H9 (cell line): Measurements from ENCODE around the gene MARCHF10. TPM values are rescaled to one million over a fixed set of nuclear protein-coding genes. Genes with fewer than 3 reads are reported as not detected.

Experiments
- DNase-seq: peaks from one replicate; pipeline ENCODE4 v3.0.0-alpha.2; 2017
- H2AFZ ChIP-seq: one replicate; pipeline ENCODE4 v1.6.1; 2013; ENCODE audit warnings: mild to moderate bottlenecking, low read length, control low read depth, moderate library complexity
- H2AK5ac ChIP-seq: 2 replicates; pipeline ENCODE4 v1.6.1; 2013; ENCODE audit warnings: low read length, control low read depth, mixed read lengths; ENCODE audit not compliant: insufficient read length
- H2BK120ac ChIP-seq: one replicate; pipeline ENCODE4 v1.6.1; 2013; ENCODE audit warnings: low read depth, mild to moderate bottlenecking, low read length, control low read depth, inconsistent platforms; ENCODE audit not compliant: poor library complexity, severe bottlenecking
- H2BK12ac ChIP-seq: 2 replicates; pipeline ENCODE4 v1.6.1; 2013; ENCODE audit warnings: low read length, control low read depth, mixed read lengths, low read depth; ENCODE audit not compliant: insufficient read length
- H2BK15ac ChIP-seq: 2 replicates; pipeline ENCODE4 v1.6.1; 2013; ENCODE audit warnings: low read depth, low read length, control low read depth
- H2BK20ac ChIP-seq: one replicate; pipeline ENCODE4 v1.6.1; 2013; ENCODE audit warnings: low read depth, mild to moderate bottlenecking, low read length, control low read depth, inconsistent platforms; ENCODE audit not compliant: poor library complexity, severe bottlenecking
- H2BK5ac ChIP-seq: 2 replicates; pipeline ENCODE4 v1.6.1; 2013; ENCODE audit warnings: low read length, control low read depth, mixed read lengths; ENCODE audit not compliant: insufficient read length
- H3K14ac ChIP-seq: 2 replicates; pipeline ENCODE4 v1.6.1; 2013; ENCODE audit warnings: low read length, control low read depth; ENCODE audit not compliant: insufficient read depth
- H3K18ac ChIP-seq: 2 replicates; pipeline ENCODE4 v1.6.1; 2013; ENCODE audit warnings: low read depth, mild to moderate bottlenecking, mixed read lengths, low read length, control low read depth; ENCODE audit not compliant: insufficient read length
- H3K23ac ChIP-seq: 2 replicates; pipeline ENCODE4 v1.6.1; 2013; ENCODE audit warnings: low read length, control low read depth, mixed read lengths, low read depth; ENCODE audit not compliant: insufficient read length
- H3K23me2 ChIP-seq: 2 replicates; pipeline ENCODE4 v1.6.1; 2013; ENCODE audit warnings: low read depth, mild to moderate bottlenecking, mixed read lengths, low read length, control low read depth; ENCODE audit not compliant: insufficient read length, poor library complexity, severe bottlenecking
- H3K27ac ChIP-seq: 2 replicates; pipeline ENCODE4 v1.5.1; 2013; ENCODE audit warnings: low read length, control low read depth, mixed read lengths, low read depth; ENCODE audit not compliant: insufficient read length
- H3K27me3 ChIP-seq: 2 replicates; pipeline ENCODE4 v1.6.1; 2013; ENCODE audit warnings: low read length, control low read depth, inconsistent platforms; ENCODE audit not compliant: insufficient read depth
- H3K4ac ChIP-seq: 2 replicates; pipeline ENCODE4 v1.6.1; 2013; ENCODE audit warnings: low read depth, mild to moderate bottlenecking, control low read depth, inconsistent platforms, low read length, moderate library complexity
- H3K4me1 ChIP-seq: 2 replicates; pipeline ENCODE4 v1.6.1; 2013; ENCODE audit warnings: low read length, control low read depth, inconsistent platforms; ENCODE audit not compliant: insufficient read depth
- H3K4me2 ChIP-seq: 2 replicates; pipeline ENCODE4 v1.6.1; 2013; ENCODE audit warnings: low read length, control low read depth, mixed read lengths; ENCODE audit not compliant: insufficient read length, insufficient read depth
- H3K56ac ChIP-seq: 2 replicates; pipeline ENCODE4 v1.6.1; 2013; ENCODE audit warnings: low read depth, mild to moderate bottlenecking, mixed read lengths, low read length, control low read depth; ENCODE audit not compliant: insufficient read length
- H3K79me1 ChIP-seq: 2 replicates; pipeline ENCODE4 v1.6.1; 2013; ENCODE audit warnings: low read depth, mild to moderate bottlenecking, moderate library complexity, low read length, control low read depth, inconsistent platforms; ENCODE audit not compliant: insufficient read depth, poor library complexity, severe bottlenecking
- H3K79me2 ChIP-seq: 2 replicates; pipeline ENCODE4 v1.6.1; 2013; ENCODE audit warnings: low read length, control low read depth, inconsistent platforms; ENCODE audit not compliant: insufficient read depth
- H3K9ac ChIP-seq: 2 replicates; pipeline ENCODE4 v1.6.1; 2013; ENCODE audit warnings: low read length, control low read depth, mixed read lengths; ENCODE audit not compliant: insufficient read length; ENCODE audit errors: extremely low read depth
- H3K9me3 ChIP-seq: one replicate; pipeline ENCODE4 v1.6.1; 2013; ENCODE audit warnings: low read depth, low read length, inconsistent platforms; ENCODE audit not compliant: control insufficient read depth
- H3T11ph ChIP-seq: one replicate; pipeline ENCODE4 v1.6.1; 2013; ENCODE audit warnings: mild to moderate bottlenecking, low read length, control low read depth, inconsistent platforms
- H4K20me1 ChIP-seq: one replicate; pipeline ENCODE4 v1.6.1; 2013; ENCODE audit not compliant: control insufficient read depth, insufficient read length, insufficient read depth
- H4K5ac ChIP-seq: 2 replicates; pipeline ENCODE4 v1.6.1; 2013; ENCODE audit warnings: low read depth, mild to moderate bottlenecking, mixed read lengths, low read length, control low read depth; ENCODE audit not compliant: insufficient read length
- H4K8ac ChIP-seq: replicated peaks from 2 replicates; pipeline ENCODE4 v1.6.1; 2013; ENCODE audit warnings: low read length, control low read depth, mixed read lengths, low read depth; ENCODE audit not compliant: insufficient read length
- H4K91ac ChIP-seq: 2 replicates; pipeline ENCODE4 v1.6.1; 2013; ENCODE audit warnings: low read depth, mild to moderate bottlenecking, moderate library complexity, mixed read lengths, low read length, control low read depth; ENCODE audit not compliant: insufficient read length
- H3K27ac Mint-ChIP-seq, 3 experiments: 2 replicates in 2 of 3; 3 replicates in 1 of 3; pipeline ENCODE4 v1.8.0; 2020 to 2021; ENCODE audit warnings: mixed read lengths in 3 of 3, mild to moderate bottlenecking in 1 of 3, moderate library complexity in 1 of 3
- H3K27me3 Mint-ChIP-seq: 2 replicates; pipeline ENCODE4 v1.8.0; 2021; ENCODE audit warnings: low read depth, mild to moderate bottlenecking, moderate library complexity, mixed read lengths
- H3K36me3 Mint-ChIP-seq, 3 experiments: 2 replicates in 2 of 3; 3 replicates in 1 of 3; pipeline ENCODE4 v1.8.0; 2020 to 2021; ENCODE audit warnings: low read depth in 3 of 3, mixed read lengths in 3 of 3; ENCODE audit not compliant: insufficient read depth in 1 of 3
- H3K4me1 Mint-ChIP-seq, 2 experiments: 2 replicates each; pipeline ENCODE4 v1.8.0; 2020; ENCODE audit warnings: mixed read lengths in 2 of 2
- H3K4me3 Mint-ChIP-seq, 2 experiments: 2 replicates in 1 of 2; 3 replicates in 1 of 2; pipeline ENCODE4 v1.8.0; 2020 to 2021; ENCODE audit warnings: mild to moderate bottlenecking in 2 of 2, mixed read lengths in 2 of 2, moderate library complexity in 1 of 2
- H3K9me3 Mint-ChIP-seq, 2 experiments: 2 replicates in 1 of 2; 3 replicates in 1 of 2; pipeline ENCODE4 v1.8.0; 2020; ENCODE audit warnings: mild to moderate bottlenecking in 2 of 2, mixed read lengths in 2 of 2, moderate library complexity in 1 of 2
- CTCF ChIP-seq: fragments of 200-600 bp; sonication (generic); conservative IDR thresholded peaks from 3 replicates; pipeline ENCODE4 v1.8.0; 2021; ENCODE audit warnings: antibody characterized with exemption, mild to moderate bottlenecking
- WGBS: extraction: QIAGEN DNeasy Blood & Tissue Kit; methylation state at CpG from one replicate; pipeline ENCODE4 v1.1.7; 2013; ENCODE audit warnings: missing lambda C conversion rate, low lambda C conversion rate, mixed read lengths; ENCODE audit not compliant: insufficient read length; ENCODE audit errors: extremely low coverage; 5-methylcytosine and 5-hydroxymethylcytosine counted together
- total RNA-seq: library from RNA; stranded (reverse); gene quantifications from 2 replicates; pipeline ENCODE4 v1.2.1, GENCODE V29; 2021

Gene MARCHF10
- total RNA-seq, 1 experiment from 2014 or later = not detected

- H3K23me2 ChIP-seq = no peaks in the 10 kb centered on the region
- H3K4me3 Mint-ChIP-seq = no peak overlapping the region
- no peak overlapping the region for H2AFZ ChIP-seq
- no peak overlapping the region for H3K14ac ChIP-seq
- H3K9me3 ChIP-seq = no peaks in the 10 kb centered on the region
- no peaks in the 10 kb centered on the region for H3K79me2 ChIP-seq
- no peak overlapping the region for H4K91ac ChIP-seq
- no peak overlapping the region; a peak in 1 of 7 replicates for H3K27ac Mint-ChIP-seq
- H3K4me1 ChIP-seq = no peaks in the 10 kb centered on the region
- H3K56ac ChIP-seq = no peak overlapping the region
- H4K20me1 ChIP-seq = no peaks in the 10 kb centered on the region
- no peak overlapping the region for H2BK120ac ChIP-seq
- H3T11ph ChIP-seq = no peak overlapping the region
- no peak overlapping the region for H2BK20ac ChIP-seq
- peaks cover 0 to 4% (median 4%) of the 10 kb centered on the region in 3 experiments; a peak in 1 of 7 replicates for H3K36me3 Mint-ChIP-seq
- no peak overlapping the region for H3K18ac ChIP-seq
- DNase-seq = no peak
- peaks cover 0 to 11% of the 10 kb centered on the region in 2 experiments; a peak in 2 of 4 replicates for H3K4me1 Mint-ChIP-seq
- no CpG with 5 or more reads among the region's 4 CpGs for WGBS
- no peaks in the 10 kb centered on the region for H3K9me3 Mint-ChIP-seq
- no peak overlapping the region for H3K9ac ChIP-seq
- H4K5ac ChIP-seq = no peak overlapping the region
- H3K23ac ChIP-seq = no peak overlapping the region
- no peaks in the 10 kb centered on the region for H3K27me3 ChIP-seq
- H2BK5ac ChIP-seq = no peak overlapping the region
- H3K27ac ChIP-seq = no peak overlapping the region
- H3K27me3 Mint-ChIP-seq = no peaks in the 10 kb centered on the region
- no peak overlapping the region for H4K8ac ChIP-seq
- H2BK12ac ChIP-seq = no peak overlapping the region
- H3K79me1 ChIP-seq = no peaks in the 10 kb centered on the region
- H2AK5ac ChIP-seq = no peak overlapping the region
- TF ChIP-seq CTCF = no peak
- H3K4me2 ChIP-seq = no peak overlapping the region
- no peak overlapping the region for H2BK15ac ChIP-seq
- no peak overlapping the region for H3K4ac ChIP-seq
These were observed 132.4 kb downstream of the MARCHF10 start for GRCh38 chr17:62675701-62676100.
